ENCODE results near the gene NLRC3. TPM values are rescaled to one million over a fixed set of nuclear protein-coding genes. Genes with fewer than 3 reads are reported as not detected.

NLRC3 gene
- total RNA-seq, 1 donor from 2014 or later = 0.34 TPM

GRCh38 chr16:3608069-3608468 lies 30.9 kb upstream of the NLRC3 start:
- Mint-ChIP-seq H3K27ac (no peak overlapping the region), H3K4me1 (ENCODE audit: unreplicated experiment) (peaks cover 24% of the 10 kb centered on the region), H3K9me3 (no peaks in the 10 kb centered on the region), H3K4me3 (no peak overlapping the region), H3K27me3 (no peaks in the 10 kb centered on the region), H3K36me3 (peaks cover 9% of the 10 kb centered on the region)
- TF ChIP-seq CTCF (conservative IDR thresholded peaks at IDR 0.05) = no peak
- DNase-seq (ENCODE audit: extremely low spot score, unreplicated experiment) = no peak

GRCh38 chr16:3607634-3608033 lies 30.4 kb upstream of the NLRC3 start:
- Mint-ChIP-seq H3K27me3 (no peaks in the 10 kb centered on the region), H3K4me3 (no peak overlapping the region), H3K27ac (no peak overlapping the region)

GRCh38 chr16:3607161-3607560 lies 30.0 kb upstream of the NLRC3 start:
- H3K4me1 Mint-ChIP-seq (ENCODE audit: unreplicated experiment) = peaks cover 18% of the 10 kb centered on the region
- H3K9me3 Mint-ChIP-seq = no peaks in the 10 kb centered on the region
- no peak for TF ChIP-seq CTCF (conservative IDR thresholded peaks at IDR 0.05)
- H3K27ac Mint-ChIP-seq = no peak overlapping the region
- peaks cover 5% of the 10 kb centered on the region for H3K36me3 Mint-ChIP-seq
- no peaks in the 10 kb centered on the region for H3K27me3 Mint-ChIP-seq
- H3K4me3 Mint-ChIP-seq = no peak overlapping the region
- DNase-seq (ENCODE audit: extremely low spot score, unreplicated experiment) = no peak

More at GRCh38 chr16:3607634-3608033, 30.4 kb upstream of the NLRC3 start:
- TF ChIP-seq CTCF (conservative IDR thresholded peaks at IDR 0.05) = no peak
- DNase-seq (ENCODE audit: extremely low spot score, unreplicated experiment) = no peak
- H3K9me3 Mint-ChIP-seq = no peaks in the 10 kb centered on the region
- peaks cover 7% of the 10 kb centered on the region for H3K36me3 Mint-ChIP-seq
- peaks cover 20% of the 10 kb centered on the region for H3K4me1 Mint-ChIP-seq (ENCODE audit: unreplicated experiment)

GRCh38 chr16:3606441-3606840 lies 29.2 kb upstream of the NLRC3 start:
- Mint-ChIP-seq H3K4me3 (no peak overlapping the region), H3K36me3 (peaks cover 11% of the 10 kb centered on the region), H3K4me1 (ENCODE audit: unreplicated experiment) (peaks cover 14% of the 10 kb centered on the region), H3K27me3 (no peaks in the 10 kb centered on the region), H3K9me3 (no peaks in the 10 kb centered on the region), H3K27ac (no peak overlapping the region)
- TF ChIP-seq CTCF (conservative IDR thresholded peaks at IDR 0.05) = no peak
- DNase-seq (ENCODE audit: extremely low spot score, unreplicated experiment) = no peak

- Mint-ChIP-seq H3K9me3 (no peaks in the 10 kb centered on the region), H3K27ac (no peak overlapping the region), H3K36me3 (peaks cover 28% of the 10 kb centered on the region), H3K4me1 (ENCODE audit: unreplicated experiment) (no peaks in the 10 kb centered on the region), H3K4me3 (no peak overlapping the region), H3K27me3 (no peaks in the 10 kb centered on the region)
- no peak for TF ChIP-seq CTCF (conservative IDR thresholded peaks at IDR 0.05)
- DNase-seq (ENCODE audit: extremely low spot score, unreplicated experiment) = no peak
Observed at GRCh38 chr16:3602320-3602653, 25.1 kb upstream of the NLRC3 start.
